ENCODE data around the gene GARNL3.

Gene GARNL3

DNA sequence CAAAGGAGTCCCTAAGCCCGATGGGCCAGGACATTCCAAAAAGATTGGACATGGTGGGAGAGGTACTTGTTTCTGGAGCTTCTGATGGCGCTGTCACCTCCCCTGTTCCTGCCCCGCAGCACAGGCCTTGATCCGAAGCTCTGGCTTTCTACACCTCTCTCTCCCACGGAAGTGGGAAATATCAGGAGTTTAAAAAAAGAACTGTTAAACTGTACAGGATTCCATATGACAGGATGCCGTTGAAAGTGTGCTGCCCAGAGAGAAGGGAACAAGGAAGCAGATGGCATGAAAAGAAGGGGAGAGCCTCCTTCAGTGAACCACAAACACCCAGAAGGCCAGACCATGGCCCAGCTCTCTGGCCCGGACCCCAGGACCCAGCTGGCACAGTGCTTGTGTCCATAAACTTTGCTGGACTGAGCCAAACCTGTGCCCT, 105.6 kb downstream of the GARNL3 start:
- Histone ChIP-seq H3K27ac (ENCODE audit: extremely low read depth, low read depth, low read length) (no peak overlapping the region), H3K36me3 (ENCODE audit: control insufficient read depth in 2 of 2, insufficient read depth in 1 of 2, low read length in 2 of 2) (peaks cover 0 to 5% of the 10 kb centered on the region in 2 experiments; a peak in 2 of 3 replicates), H3K4me1 (ENCODE audit: control insufficient read depth, insufficient read depth, low read length) (no peaks in the 10 kb centered on the region), H3K9me3 (ENCODE audit: control insufficient read depth, insufficient read depth, low read depth, low read length) (no peaks in the 10 kb centered on the region), H3K4me3 (ENCODE audit: low read depth, low read length) (no peak overlapping the region)
- no peak for TF ChIP-seq WT1 (tag by site-specific recombination; IDR thresholded peaks at IDR 0.05)
- no peak for TF ChIP-seq ZXDB (tag by site-specific recombination; IDR thresholded peaks at IDR 0.05)
- TF ChIP-seq SCRT2 (tag by site-specific recombination; IDR thresholded peaks at IDR 0.05): no peak
- TF ChIP-seq, protein P1, sequence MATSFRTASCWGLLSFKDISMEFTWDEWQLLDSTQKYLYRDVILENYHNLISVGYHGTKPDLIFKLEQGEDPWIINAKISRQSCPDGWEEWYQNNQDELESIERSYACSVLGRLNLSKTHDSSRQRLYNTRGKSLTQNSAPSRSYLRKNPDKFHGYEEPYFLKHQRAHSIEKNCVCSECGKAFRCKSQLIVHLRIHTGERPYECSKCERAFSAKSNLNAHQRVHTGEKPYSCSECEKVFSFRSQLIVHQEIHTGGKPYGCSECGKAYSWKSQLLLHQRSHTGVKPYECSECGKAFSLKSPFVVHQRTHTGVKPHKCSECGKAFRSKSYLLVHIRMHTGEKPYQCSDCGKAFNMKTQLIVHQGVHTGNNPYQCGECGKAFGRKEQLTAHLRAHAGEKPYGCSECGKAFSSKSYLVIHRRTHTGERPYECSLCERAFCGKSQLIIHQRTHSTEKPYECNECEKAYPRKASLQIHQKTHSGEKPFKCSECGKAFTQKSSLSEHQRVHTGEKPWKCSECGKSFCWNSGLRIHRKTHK (tag by site-specific recombination; IDR thresholded peaks at IDR 0.05): no peak
- TF ChIP-seq, protein P2, sequence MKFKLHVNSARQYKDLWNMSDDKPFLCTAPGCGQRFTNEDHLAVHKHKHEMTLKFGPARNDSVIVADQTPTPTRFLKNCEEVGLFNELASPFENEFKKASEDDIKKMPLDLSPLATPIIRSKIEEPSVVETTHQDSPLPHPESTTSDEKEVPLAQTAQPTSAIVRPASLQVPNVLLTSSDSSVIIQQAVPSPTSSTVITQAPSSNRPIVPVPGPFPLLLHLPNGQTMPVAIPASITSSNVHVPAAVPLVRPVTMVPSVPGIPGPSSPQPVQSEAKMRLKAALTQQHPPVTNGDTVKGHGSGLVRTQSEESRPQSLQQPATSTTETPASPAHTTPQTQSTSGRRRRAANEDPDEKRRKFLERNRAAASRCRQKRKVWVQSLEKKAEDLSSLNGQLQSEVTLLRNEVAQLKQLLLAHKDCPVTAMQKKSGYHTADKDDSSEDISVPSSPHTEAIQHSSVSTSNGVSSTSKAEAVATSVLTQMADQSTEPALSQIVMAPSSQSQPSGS (tag by site-specific recombination; IDR thresholded peaks at IDR 0.05; ENCODE audit: low read depth): no peak
- no peak for TF ChIP-seq ZNF514 (tag by site-specific recombination; IDR thresholded peaks at IDR 0.05)
- no peak for TF ChIP-seq ZNF596 (tag by site-specific recombination; IDR thresholded peaks at IDR 0.05)
- no peak for TF ChIP-seq ZNF571 (tag by site-specific recombination; IDR thresholded peaks at IDR 0.05)
- TF ChIP-seq ZNF132 (tag by site-specific recombination; IDR thresholded peaks at IDR 0.05; ENCODE audit: borderline replicate concordance): no peak
- ChIA-PET CTCF (interaction anchor here (1.4 kb wide), 1 partner anchor 9 kb away, joined by 3 read pairs; no protein-coding TSS in a partner anchor), POLR2A (interaction anchor here (0.6 kb wide), 1 partner anchor 11 kb away, joined by 3 read pairs; no protein-coding TSS in a partner anchor)

DNA sequence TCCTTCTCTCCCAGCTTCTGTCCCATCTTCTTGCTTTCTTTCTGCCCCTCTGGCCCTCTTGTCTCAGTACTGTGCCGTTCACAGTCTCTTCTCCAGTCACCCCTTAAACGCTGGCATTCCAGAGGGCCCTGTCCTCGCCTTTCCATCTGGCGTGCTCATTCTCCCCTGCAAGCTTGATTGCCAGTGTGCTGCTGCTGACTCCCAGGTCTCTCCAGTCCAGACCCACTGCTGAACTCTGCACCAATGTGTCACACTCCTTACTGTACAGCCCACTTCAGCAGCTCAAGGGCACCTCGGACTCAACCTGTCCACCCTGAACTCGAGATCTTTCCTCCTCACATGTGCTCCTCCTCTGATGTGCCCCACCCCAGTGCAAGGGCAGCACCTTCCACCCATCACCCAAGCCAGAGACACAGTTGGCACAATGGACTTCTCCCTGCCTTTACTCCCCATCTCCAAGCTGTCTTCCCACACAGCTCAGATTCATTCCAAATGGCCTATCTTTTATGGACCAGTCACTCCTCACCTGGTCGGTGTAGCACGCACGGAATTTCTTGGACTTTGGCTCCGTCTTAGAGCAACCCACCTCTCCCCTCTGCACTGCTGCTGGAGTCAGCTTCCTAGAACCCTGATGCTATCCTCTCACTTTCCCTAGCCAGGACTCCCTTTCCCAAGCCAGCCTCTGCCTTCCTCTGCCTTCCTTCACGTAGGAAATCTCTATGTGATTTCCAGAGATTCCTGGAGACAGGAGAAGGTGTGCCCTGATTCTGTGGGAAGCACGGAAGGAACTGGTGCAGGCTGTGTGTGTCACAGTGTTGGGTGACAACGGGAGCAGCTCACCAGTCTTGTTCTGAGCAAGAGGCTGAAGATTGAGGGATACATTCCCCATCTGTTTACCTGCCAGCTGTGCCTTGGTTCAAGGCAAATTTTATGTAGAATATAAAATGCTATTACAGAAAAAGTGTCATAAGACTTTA, 106.4 kb downstream of the GARNL3 start:
- Histone ChIP-seq H3K4me1 (ENCODE audit: control insufficient read depth, insufficient read depth, low read length) (no peaks in the 10 kb centered on the region), H3K27ac (ENCODE audit: extremely low read depth, low read depth, low read length) (no peak overlapping the region), H3K9me3 (ENCODE audit: control insufficient read depth, insufficient read depth, low read depth, low read length) (no peaks in the 10 kb centered on the region), H3K4me3 (ENCODE audit: low read depth, low read length) (no peak overlapping the region), H3K36me3 (ENCODE audit: control insufficient read depth in 2 of 2, insufficient read depth in 1 of 2, low read length in 2 of 2) (no peaks in the 10 kb centered on the region; a peak in 1 of 3 replicates)
- no peak for TF ChIP-seq ZNF16 (tag by site-specific recombination; IDR thresholded peaks at IDR 0.05; ENCODE audit: low read depth)
- TF ChIP-seq, protein P3, sequence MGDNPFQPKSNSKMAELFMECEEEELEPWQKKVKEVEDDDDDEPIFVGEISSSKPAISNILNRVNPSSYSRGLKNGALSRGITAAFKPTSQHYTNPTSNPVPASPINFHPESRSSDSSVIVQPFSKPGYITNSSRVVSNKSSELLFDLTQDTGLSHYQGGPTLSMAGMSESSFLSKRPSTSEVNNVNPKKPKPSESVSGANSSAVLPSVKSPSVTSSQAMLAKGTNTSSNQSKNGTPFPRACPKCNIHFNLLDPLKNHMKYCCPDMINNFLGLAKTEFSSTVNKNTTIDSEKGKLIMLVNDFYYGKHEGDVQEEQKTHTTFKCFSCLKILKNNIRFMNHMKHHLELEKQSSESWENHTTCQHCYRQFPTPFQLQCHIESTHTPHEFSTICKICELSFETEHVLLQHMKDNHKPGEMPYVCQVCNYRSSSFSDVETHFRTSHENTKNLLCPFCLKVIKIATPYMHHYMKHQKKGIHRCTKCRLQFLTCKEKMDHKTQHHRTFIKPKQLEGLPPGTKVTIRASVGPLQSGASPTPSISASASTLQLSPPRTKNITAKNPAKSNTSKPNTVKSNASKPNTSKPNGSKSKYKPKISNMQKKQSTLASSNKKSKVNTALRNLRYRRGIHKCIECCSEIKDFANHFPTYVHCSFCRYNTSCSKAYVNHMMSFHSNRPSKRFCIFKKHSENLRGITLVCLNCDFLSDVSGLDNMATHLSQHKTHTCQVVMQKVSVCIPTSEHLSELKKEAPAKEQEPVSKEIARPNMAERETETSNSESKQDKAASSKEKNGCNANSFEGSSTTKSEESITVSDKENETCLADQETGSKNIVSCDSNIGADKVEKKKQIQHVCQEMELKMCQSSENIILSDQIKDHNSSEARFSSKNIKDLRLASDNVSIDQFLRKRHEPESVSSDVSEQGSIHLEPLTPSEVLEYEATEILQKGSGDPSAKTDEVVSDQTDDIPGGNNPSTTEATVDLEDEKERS (tag by site-specific recombination; IDR thresholded peaks at IDR 0.05): no peak
- no peak for TF ChIP-seq ZNF558 (tag by site-specific recombination; IDR thresholded peaks at IDR 0.05)
- no peak for TF ChIP-seq ZNF37A (tag by site-specific recombination; IDR thresholded peaks at IDR 0.05)
- TF ChIP-seq GLI2 (tag by site-specific recombination; IDR thresholded peaks at IDR 0.05; ENCODE audit: borderline replicate concordance, low read depth): no peak
- ChIA-PET CTCF (interaction anchor here (0.6 to 1.3 kb wide), 2 partner anchors 17 to 26 kb away, joined by 4 to 6 read pairs; partner anchors contain the start of gene SLC2A8), POLR2A (interaction anchor here (0.6 kb wide), 1 partner anchor 10 kb away, joined by 3 read pairs; no protein-coding TSS in a partner anchor)
